22Rv1 (cell line): ENCODE measurements around the gene TNFRSF25.

Experiments used
- CTCF ChIP-seq: fragments of 450-650 bp; IDR thresholded peaks from 2 replicates; pipeline ENCODE4 v1.5.1; 2017; ENCODE audit warnings: mild to moderate bottlenecking
- ZFX ChIP-seq: fragments of 450-650 bp; IDR thresholded peaks from 2 replicates; pipeline ENCODE4 v1.6.1; 2017; ENCODE audit warnings: antibody characterized with exemption, borderline replicate concordance

- no peak for TF ChIP-seq CTCF
- TF ChIP-seq ZFX: no peak
Observed at GRCh38 chr1:6487804-6488484, 22.0 kb upstream of the TNFRSF25 start.
